Posterior cingulate gyrus (tissue), 11 donors: ENCODE measurements around the gene TMEM144.
A peak's percentile ranks its signal among the peaks of the same experiment; 100 is the strongest.

ENCODE experiments used
- DNase-seq, 10 donors: peaks; one replicate each; pipeline versions ENCODE4 v3.0.0 to v3.0.0-alpha.2; 2020 to 2021; ENCODE audit warnings: mixed read lengths in 3 of 10
- intact Hi-C: fragments of 100-400 bp; cut with DNase I; formaldehyde crosslinking; loops from one replicate; pipeline ENCODE4 v1.15.1; 2023

Gene TMEM144

DNA sequence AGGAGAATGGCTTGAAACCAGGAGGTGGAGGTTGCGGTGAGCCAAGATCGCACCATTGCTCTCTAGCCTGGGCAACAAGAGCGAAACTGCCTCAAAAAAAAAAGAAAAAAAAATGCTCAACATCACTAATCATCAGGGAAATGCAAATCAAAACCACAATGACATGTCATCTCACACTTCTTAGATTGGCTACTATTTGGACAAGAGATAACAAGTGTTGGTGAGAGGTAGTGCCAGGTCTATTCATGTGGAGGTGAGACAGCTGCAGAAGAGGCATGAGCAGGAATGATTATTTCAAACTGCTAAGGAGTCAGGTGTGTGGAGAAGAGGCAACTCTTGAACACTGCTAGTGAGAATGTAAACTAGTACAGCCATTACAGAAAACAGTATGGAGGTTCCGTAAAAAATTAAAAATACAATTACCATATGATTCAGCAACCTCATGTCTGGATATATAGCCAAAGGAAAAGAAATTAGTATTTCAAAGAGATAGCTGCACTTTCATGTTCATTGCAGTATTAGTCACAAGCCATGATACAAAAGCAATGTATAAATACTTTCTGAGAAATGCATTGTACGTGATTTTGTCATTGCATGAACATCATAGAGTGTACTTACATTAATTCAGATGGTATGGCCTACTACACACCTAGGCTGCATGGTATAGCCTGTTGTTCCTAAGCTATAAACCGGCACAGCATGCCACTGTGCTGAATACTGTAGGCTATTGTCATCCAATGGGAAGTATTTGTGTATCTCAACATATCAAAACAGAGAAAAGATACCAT, 75.3 kb downstream of the TMEM144 start:
- intact Hi-C loops = no loop called here
- DNase-seq = no peak

DNA sequence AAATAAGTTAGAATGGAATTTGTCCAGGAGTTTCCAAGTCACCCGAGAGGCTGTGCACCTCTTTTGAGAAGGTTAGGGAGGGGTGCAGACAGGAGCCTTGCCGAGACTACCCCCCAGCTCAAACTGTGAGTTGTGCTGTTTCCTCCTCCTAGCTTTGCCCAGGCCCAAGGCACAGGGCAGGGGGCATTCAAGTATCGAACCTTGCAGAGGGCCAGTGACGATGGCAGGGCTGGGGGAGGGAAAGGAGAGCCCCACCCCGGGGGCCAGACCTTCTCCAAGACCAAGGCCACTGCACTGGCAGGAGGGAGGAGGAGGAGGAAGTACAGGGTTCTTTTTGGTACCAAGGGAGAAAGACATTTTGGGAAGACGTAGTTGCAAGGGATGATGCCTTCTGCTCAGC, 80.6 kb downstream of the TMEM144 start:
- intact Hi-C loops = no loop called here
- peak in 2 of 10 donors; percentile 51 for DNase-seq

DNA sequence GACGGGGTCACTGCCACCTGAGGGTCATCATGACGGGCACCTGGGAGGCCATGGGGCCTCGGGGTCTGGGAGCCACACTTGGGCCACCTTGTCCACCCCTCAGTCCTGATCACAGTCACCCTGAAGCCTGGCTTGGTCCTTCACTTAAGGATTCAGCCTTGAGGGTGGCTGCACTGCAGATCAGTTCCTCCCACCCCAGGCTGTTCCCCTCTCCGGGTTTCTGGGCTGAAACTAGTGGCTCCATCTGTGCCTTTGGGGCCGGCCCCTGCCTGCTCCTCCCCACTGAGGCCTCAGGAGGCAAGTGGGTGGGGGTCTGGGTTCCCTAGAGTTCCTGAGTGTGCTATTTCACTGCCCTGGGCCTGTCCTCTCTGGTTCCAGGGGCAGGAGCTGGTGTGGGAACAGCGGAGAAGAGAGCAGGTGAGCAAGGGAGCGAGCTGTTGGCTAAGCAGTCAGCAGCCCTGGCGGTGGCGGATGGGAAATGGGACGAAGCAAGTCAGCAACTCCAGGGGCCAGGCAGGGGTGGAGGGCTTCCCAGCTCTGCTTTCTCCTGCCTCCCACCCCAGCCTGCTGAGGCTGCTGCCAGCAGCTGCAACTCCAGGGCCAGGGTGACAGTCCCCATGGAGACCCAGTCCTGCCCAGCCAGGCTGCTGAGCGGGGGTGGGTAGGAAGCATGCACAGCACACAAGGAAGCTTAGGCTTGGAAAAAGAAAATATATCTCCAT, 81.2 kb downstream of the TMEM144 start:
- DNase-seq = peak in 2 of 10 donors; percentile 60 to 62

GRCh38 chr4:158292156-158292555, 81.9 kb downstream of the TMEM144 start:
- intact Hi-C loops = no loop called here
- peak in 2 of 10 donors; percentile 55 to 59 for DNase-seq

More for the DNA sequence above, 81.2 kb downstream of the TMEM144 start:
- intact Hi-C loops = no loop called here

DNA sequence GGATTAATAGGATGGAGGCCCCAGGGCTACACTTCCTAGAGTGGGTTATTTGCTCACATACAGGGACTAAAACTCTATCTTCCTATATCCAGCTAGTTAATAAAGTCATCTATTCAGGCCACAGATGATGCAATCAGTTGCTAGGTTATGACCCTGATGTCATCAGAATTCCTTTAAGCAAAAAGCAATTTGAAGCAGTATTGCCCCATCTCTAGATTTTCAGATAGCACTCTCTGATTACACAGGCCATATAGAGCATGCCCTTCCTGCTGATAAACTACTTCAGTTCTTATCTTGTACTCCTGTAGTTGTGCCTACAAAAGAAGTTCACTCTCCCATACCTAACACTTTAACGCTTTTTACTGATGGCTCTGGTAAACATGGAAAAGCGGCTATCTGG, 84.8 kb downstream of the TMEM144 start:
- intact Hi-C loops = no loop called here
- DNase-seq = no peak

- intact Hi-C loops = no loop called here
- DNase-seq = no peak
Measured at GRCh38 chr4:158297866-158298265, 87.6 kb downstream of the TMEM144 start.

- DNase-seq = no peak
- intact Hi-C loops = no loop called here
Measured at GRCh38 chr4:158299459-158300007, 89.2 kb downstream of the TMEM144 start.

- intact Hi-C loops = no loop called here
- no peak for DNase-seq
Measured at GRCh38 chr4:158300012-158300411, 89.7 kb downstream of the TMEM144 start.

- intact Hi-C loops = no loop called here
- DNase-seq = no peak
Measured at GRCh38 chr4:158302076-158302866, 92.0 kb downstream of the TMEM144 start.

DNA sequence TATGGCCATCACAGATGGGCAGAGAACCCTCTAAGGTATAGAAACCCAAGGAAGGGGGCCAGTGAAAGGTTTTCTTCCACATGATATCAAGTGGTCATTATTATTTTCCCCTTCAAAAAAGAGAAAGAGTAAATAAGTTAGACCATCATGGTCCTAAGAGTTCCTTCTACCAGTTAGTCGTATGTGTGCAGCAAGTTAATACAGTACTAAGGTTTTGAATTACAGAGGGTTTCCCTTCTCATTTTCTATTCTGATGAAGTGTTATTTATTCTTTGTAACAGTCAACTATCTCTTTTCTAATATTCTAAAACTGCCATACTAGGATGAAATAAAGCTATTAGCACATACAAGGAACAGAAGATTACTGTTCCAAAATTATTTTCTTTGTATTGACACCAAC, 94.4 kb downstream of the TMEM144 start:
- DNase-seq = no peak
- intact Hi-C loops = no loop called here
